H54 (cell line): Measurements from ENCODE around the gene SFRP5.

Experiments used
- DNase-seq: peaks from one replicate; pipeline ENCODE4 v3.0.0; 2011; ENCODE audit warnings: low spot score, mixed read lengths; ENCODE audit not compliant: insufficient read length
- FAIRE-seq: peaks from 3 replicates; lab custom pipeline; 2011; peaks lifted over from hg19 to GRCh38; lab: Jason Lieb, UNC
- POLR2A ChIP-seq: IDR thresholded peaks from 2 replicates; pipeline ENCODE4 v1.6.1; 2011; ENCODE audit warnings: low read depth, mild to moderate bottlenecking, low read length

SFRP5 gene, protein sequence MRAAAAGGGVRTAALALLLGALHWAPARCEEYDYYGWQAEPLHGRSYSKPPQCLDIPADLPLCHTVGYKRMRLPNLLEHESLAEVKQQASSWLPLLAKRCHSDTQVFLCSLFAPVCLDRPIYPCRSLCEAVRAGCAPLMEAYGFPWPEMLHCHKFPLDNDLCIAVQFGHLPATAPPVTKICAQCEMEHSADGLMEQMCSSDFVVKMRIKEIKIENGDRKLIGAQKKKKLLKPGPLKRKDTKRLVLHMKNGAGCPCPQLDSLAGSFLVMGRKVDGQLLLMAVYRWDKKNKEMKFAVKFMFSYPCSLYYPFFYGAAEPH

DNA sequence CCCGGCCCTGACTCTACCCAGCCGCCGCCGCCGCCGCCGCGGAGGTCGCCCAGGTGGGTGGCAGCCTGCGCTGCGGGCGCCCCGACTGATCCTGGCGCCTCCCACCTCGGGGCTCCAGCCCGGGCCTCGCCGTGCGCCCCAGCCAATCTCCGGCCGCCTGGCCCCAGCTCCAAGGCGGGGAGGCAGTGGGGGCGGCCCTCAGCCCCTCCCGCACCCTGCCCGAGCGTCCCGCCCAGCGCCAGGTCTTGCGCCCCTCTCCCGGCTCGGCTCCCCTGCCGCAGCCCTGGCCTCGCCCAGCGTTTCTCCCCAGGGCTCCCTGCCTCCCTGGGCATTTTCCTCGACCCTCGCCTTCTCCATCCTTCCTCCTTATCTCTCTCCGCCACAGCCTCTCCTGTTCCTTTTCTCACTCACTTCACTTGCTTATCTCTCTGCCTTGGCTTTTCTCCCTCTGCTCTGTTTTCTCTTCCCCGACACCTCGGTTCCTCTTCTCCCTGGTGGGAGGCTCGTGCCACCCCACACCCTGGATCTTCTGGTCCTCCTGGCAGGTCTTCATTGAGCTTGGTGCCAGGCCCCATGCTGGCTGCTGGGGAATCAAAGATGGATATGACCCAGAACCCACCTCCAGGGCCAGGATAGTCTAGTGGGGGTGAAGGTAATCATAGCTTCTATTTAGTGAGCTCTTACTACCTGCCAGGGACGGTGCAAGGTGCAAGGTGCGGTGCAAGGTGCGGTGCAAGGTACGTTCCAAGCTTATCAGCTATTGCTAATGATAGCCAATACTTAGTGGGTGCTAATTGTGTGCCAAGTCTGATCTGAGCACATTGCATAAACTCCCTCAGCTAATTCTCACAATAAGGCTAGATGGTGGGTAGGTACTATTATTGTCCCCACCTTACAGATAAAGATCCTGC is at the start of gene SFRP5:
Gene SFRP5 (minus strand): TSS at position 87 of the 911 bp plus-strand sequence. CDS start 166 bp downstream, outside the sequence.
- DNase-seq (no peak), FAIRE-seq (no peak)
- no peak for TF ChIP-seq POLR2A

- DNase-seq (no peak), FAIRE-seq (no peak)
- no peak for TF ChIP-seq POLR2A
These were observed 48.4 kb upstream of the SFRP5 start for GRCh38 chr10:97820096-97820704.

GRCh38 chr10:97818572-97818971 is 46.8 kb upstream of the SFRP5 start:
- DNase-seq, result no peak
- TF ChIP-seq POLR2A, result no peak
- FAIRE-seq, result no peak

GRCh38 chr10:97816609-97817008 is 44.8 kb upstream of the SFRP5 start:
- FAIRE-seq (no peak), DNase-seq (no peak)
- no peak for TF ChIP-seq POLR2A

- TF ChIP-seq POLR2A, result no peak
- FAIRE-seq (no peak), DNase-seq (no peak)
These were observed 43.2 kb upstream of the SFRP5 start for GRCh38 chr10:97814996-97815395.

DNA sequence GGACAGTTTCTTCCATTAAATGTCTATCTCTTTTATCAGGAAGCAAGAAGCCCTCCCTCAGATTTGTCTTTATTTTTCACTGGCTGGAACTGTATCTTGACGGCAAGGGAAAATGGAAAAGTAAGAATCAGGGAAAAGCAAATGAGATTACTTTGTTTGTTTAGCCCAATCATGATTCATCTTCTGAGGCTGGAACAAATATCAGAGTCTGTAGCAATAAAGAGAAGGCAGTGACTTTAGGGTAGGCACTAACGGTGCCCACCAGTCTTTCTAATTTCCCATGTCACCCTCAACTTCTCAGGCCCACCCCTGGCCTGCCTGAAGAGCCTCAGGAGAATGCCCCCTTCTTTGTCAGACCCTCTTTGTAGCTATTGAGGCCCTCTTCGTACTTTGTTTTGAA is 41.5 kb upstream of the SFRP5 start:
- no peak for TF ChIP-seq POLR2A
- DNase-seq, result no peak
- no peak for FAIRE-seq

GRCh38 chr10:97812696-97813095 is 40.9 kb upstream of the SFRP5 start:
- FAIRE-seq (no peak), DNase-seq (no peak)
- no peak for TF ChIP-seq POLR2A

DNA sequence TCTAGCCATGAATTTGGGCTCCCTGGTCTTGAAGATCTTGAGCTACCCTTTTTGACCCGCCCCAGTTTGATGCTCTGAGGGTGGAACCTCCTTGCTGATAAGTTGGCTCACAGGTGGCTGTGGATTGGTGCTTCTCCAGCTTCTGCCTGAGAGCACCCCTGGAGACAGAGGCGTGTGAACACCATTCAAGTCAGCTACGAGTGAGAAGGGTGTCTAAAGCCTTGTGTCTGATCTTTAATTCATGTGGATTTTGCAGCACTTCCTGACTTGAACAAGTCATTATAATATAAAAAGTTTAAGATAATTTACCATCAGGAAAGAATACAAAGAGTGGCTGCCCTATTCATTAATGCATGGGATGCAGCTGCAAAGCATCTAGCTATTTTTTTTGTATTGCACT is 40.2 kb upstream of the SFRP5 start:
- no peak for TF ChIP-seq POLR2A
- FAIRE-seq, result no peak

DNA sequence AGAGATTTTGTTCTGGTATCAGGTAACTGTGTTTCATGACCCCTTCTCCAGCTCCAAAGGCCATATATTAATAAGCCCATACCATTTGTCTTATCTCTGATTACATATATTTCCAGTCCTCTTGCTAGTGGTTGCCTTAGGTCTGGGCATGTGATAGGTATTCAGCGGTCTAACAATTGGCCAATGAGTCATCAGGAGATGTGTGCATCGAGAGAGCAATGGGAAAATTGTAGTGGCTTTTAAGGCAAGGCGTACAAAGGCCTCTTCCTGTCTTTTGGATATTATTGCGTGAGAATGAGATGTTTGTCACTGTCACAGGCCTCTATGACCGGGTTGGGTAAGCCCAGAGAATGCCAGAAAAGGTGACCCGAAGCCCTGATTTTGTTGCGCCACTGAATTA is 38.6 kb upstream of the SFRP5 start:
- no peak for DNase-seq
- no peak for FAIRE-seq
- TF ChIP-seq POLR2A, result no peak

More for the DNA sequence above, 40.2 kb upstream of the SFRP5 start:
- no peak for DNase-seq

GRCh38 chr10:97805949-97806348 is 34.1 kb upstream of the SFRP5 start:
- FAIRE-seq (no peak), DNase-seq (no peak)
- TF ChIP-seq POLR2A, result no peak

DNA sequence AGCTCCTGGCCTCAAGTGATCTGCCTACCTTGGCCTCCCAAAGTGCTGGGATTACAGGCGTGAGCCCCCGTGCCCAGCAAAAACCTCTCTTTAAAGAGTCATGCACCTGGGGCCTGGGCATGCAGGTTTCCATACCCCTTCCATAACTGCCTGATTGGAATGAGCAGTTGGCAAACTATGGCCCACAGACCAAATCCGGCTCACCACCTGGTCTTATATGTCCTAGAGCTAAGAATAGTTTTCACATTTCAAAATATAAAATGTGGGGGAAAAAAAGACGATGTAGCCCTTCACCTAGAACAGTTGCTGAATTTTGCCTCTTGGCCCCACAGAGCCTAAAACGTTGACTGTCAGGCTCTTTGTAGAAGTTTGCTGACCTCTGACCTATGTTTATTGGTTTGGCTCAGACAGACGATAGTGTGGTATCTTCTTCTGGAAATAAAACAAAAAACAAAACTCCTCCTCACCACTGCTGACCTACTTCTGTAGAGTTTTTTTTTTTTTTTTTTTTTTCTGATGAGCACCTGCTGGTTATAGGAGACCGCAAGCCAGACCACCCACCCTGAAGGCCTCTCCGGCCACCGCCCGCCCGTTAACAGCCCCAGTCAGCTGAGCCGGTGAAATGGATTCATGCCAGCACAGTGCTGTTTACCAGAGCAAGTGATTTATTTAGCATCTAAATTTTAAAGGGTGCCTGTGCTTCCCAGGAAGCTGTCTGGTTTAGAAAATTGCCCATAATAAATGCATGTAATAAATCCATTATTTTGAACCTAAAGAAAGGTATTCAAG is 33.5 kb upstream of the SFRP5 start:
- DNase-seq (no peak), FAIRE-seq (no peak)
- TF ChIP-seq POLR2A, result no peak

DNA sequence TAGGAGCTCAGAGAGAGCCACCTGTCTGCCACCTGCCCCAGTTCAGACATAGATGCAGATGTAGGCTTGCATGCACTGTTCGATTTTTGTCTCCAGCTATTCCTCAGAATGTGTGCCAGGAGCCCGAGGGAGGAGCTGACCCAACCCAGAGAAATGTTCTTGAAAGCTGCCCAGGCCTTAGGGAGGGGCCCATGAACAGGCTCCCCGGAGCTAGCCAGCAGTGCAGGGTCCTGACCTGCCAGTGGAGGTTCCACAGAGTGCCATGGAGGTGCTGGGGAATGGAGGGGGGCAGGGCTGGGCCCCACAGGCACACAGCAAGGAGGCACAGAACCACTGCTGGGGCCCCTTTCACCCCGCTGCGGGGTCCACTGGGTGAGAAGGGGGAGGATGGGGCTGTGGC is 29.6 kb upstream of the SFRP5 start:
- DNase-seq (no peak), FAIRE-seq (no peak)
- TF ChIP-seq POLR2A, result no peak

DNA sequence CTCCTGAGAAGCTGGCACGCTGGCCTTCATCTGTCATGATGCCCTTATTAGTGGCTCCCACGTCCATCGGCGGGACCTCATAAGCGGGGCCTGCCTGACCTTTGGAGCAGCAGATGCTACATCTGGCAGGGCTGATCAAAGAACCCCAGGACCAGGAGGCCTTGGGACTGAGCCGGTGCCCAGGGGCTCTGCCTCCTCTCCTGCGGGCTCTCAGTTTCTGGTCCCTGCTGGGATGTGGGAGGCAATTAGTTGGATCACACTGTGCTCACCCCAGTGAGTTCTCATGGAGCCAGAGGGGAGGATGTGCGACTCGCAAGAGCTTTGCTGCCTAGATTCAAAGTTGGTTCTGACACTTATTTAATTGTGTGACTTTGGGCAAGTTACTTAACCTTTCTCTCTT is 28.7 kb upstream of the SFRP5 start:
- TF ChIP-seq POLR2A, result no peak
- DNase-seq (no peak), FAIRE-seq (no peak)
